ENCODE measurements around the gene EYS.

Gene EYS

GRCh38 chr6:64912966-64913365 is 794.1 kb downstream of the EYS start:
- Histone ChIP-seq H3K9ac (ENCODE audit: low read depth in 1 of 2, low read length in 2 of 2) (no peak overlapping the region), H3K4me3 (ENCODE audit: low read depth in 1 of 2, low read length in 2 of 2) (no peak overlapping the region), H3K36me3 (ENCODE audit: control insufficient read depth in 1 of 2, insufficient read depth in 2 of 2, low read length in 2 of 2) (no peaks in the 10 kb centered on the region), H3K4me1 (ENCODE audit: control insufficient read depth in 1 of 2, insufficient read depth in 2 of 2, low read length in 2 of 2) (no peaks in the 10 kb centered on the region), H3K27me3 (ENCODE audit: control insufficient read depth in 1 of 2, insufficient read depth in 2 of 2, low read length in 2 of 2) (no peaks in the 10 kb centered on the region), H3K27ac (ENCODE audit: low read depth, low read length) (no peak overlapping the region), H3K9me3 (ENCODE audit: control insufficient read depth in 1 of 2, low read length in 2 of 2) (peaks cover 5 to 15% of the 10 kb centered on the region in 2 donors)

- Histone ChIP-seq H3K4me1 (ENCODE audit: control insufficient read depth in 1 of 2, insufficient read depth in 2 of 2, low read length in 2 of 2) (no peaks in the 10 kb centered on the region), H3K27me3 (ENCODE audit: control insufficient read depth in 1 of 2, insufficient read depth in 2 of 2, low read length in 2 of 2) (no peaks in the 10 kb centered on the region)
These were observed 798.9 kb downstream of the EYS start for GRCh38 chr6:64908104-64908503.

GRCh38 chr6:64904616-64905015 is 802.4 kb downstream of the EYS start:
- no peaks in the 10 kb centered on the region for H3K27me3 ChIP-seq (ENCODE audit: control insufficient read depth in 1 of 2, insufficient read depth in 2 of 2, low read length in 2 of 2)
- H3K9me3 ChIP-seq (ENCODE audit: control insufficient read depth in 1 of 2, low read length in 2 of 2), result peaks cover 1 to 6% of the 10 kb centered on the region in 2 donors
- H3K4me1 ChIP-seq (ENCODE audit: control insufficient read depth in 1 of 2, insufficient read depth in 2 of 2, low read length in 2 of 2), result no peaks in the 10 kb centered on the region
- no peak overlapping the region for H3K27ac ChIP-seq (ENCODE audit: low read depth, low read length)
- no peak overlapping the region for H3K4me3 ChIP-seq (ENCODE audit: low read depth in 1 of 2, low read length in 2 of 2)
- H3K36me3 ChIP-seq (ENCODE audit: control insufficient read depth in 1 of 2, insufficient read depth in 2 of 2, low read length in 2 of 2), result no peaks in the 10 kb centered on the region
- H3K9ac ChIP-seq (ENCODE audit: low read depth in 1 of 2, low read length in 2 of 2), result no peak overlapping the region

More at GRCh38 chr6:64908104-64908503, 798.9 kb downstream of the EYS start:
- H3K4me3 ChIP-seq (ENCODE audit: low read depth in 1 of 2, low read length in 2 of 2), result no peak overlapping the region
- H3K36me3 ChIP-seq (ENCODE audit: control insufficient read depth in 1 of 2, insufficient read depth in 2 of 2, low read length in 2 of 2), result no peaks in the 10 kb centered on the region
- H3K9ac ChIP-seq (ENCODE audit: low read depth in 1 of 2, low read length in 2 of 2), result no peak overlapping the region
- no peak overlapping the region for H3K27ac ChIP-seq (ENCODE audit: low read depth, low read length)
- peaks cover 1 to 6% of the 10 kb centered on the region in 2 donors for H3K9me3 ChIP-seq (ENCODE audit: control insufficient read depth in 1 of 2, low read length in 2 of 2)

GRCh38 chr6:64902596-64902995 is 804.4 kb downstream of the EYS start:
- Histone ChIP-seq H3K27me3 (ENCODE audit: control insufficient read depth in 1 of 2, insufficient read depth in 2 of 2, low read length in 2 of 2) (no peaks in the 10 kb centered on the region), H3K9me3 (ENCODE audit: control insufficient read depth in 1 of 2, low read length in 2 of 2) (no peaks in the 10 kb centered on the region), H3K4me1 (ENCODE audit: control insufficient read depth in 1 of 2, insufficient read depth in 2 of 2, low read length in 2 of 2) (no peaks in the 10 kb centered on the region), H3K9ac (ENCODE audit: low read depth in 1 of 2, low read length in 2 of 2) (no peak overlapping the region), H3K4me3 (ENCODE audit: low read depth in 1 of 2, low read length in 2 of 2) (no peak overlapping the region), H3K36me3 (ENCODE audit: control insufficient read depth in 1 of 2, insufficient read depth in 2 of 2, low read length in 2 of 2) (no peaks in the 10 kb centered on the region), H3K27ac (ENCODE audit: low read depth, low read length) (no peak overlapping the region)

GRCh38 chr6:64896939-64897338 is 810.1 kb downstream of the EYS start:
- H3K27me3 ChIP-seq (ENCODE audit: control insufficient read depth in 1 of 2, insufficient read depth in 2 of 2, low read length in 2 of 2), result no peaks in the 10 kb centered on the region
- no peaks in the 10 kb centered on the region for H3K36me3 ChIP-seq (ENCODE audit: control insufficient read depth in 1 of 2, insufficient read depth in 2 of 2, low read length in 2 of 2)
- H3K9ac ChIP-seq (ENCODE audit: low read depth in 1 of 2, low read length in 2 of 2), result no peak overlapping the region
- no peaks in the 10 kb centered on the region for H3K4me1 ChIP-seq (ENCODE audit: control insufficient read depth in 1 of 2, insufficient read depth in 2 of 2, low read length in 2 of 2)
- no peak overlapping the region for H3K4me3 ChIP-seq (ENCODE audit: low read depth in 1 of 2, low read length in 2 of 2)
- H3K9me3 ChIP-seq (ENCODE audit: control insufficient read depth in 1 of 2, low read length in 2 of 2), result no peaks in the 10 kb centered on the region
- no peak overlapping the region for H3K27ac ChIP-seq (ENCODE audit: low read depth, low read length)

GRCh38 chr6:64895945-64896344 is 811.1 kb downstream of the EYS start:
- Histone ChIP-seq H3K36me3 (ENCODE audit: control insufficient read depth in 1 of 2, insufficient read depth in 2 of 2, low read length in 2 of 2) (no peaks in the 10 kb centered on the region), H3K27ac (ENCODE audit: low read depth, low read length) (no peak overlapping the region), H3K4me3 (ENCODE audit: low read depth in 1 of 2, low read length in 2 of 2) (no peak overlapping the region), H3K27me3 (ENCODE audit: control insufficient read depth in 1 of 2, insufficient read depth in 2 of 2, low read length in 2 of 2) (no peaks in the 10 kb centered on the region), H3K9ac (ENCODE audit: low read depth in 1 of 2, low read length in 2 of 2) (no peak overlapping the region), H3K9me3 (ENCODE audit: control insufficient read depth in 1 of 2, low read length in 2 of 2) (no peaks in the 10 kb centered on the region), H3K4me1 (ENCODE audit: control insufficient read depth in 1 of 2, insufficient read depth in 2 of 2, low read length in 2 of 2) (no peaks in the 10 kb centered on the region)

- Histone ChIP-seq H3K9ac (ENCODE audit: low read depth in 1 of 2, low read length in 2 of 2) (no peak overlapping the region), H3K27me3 (ENCODE audit: control insufficient read depth in 1 of 2, insufficient read depth in 2 of 2, low read length in 2 of 2) (no peaks in the 10 kb centered on the region), H3K27ac (ENCODE audit: low read depth, low read length) (no peak overlapping the region), H3K9me3 (ENCODE audit: control insufficient read depth in 1 of 2, low read length in 2 of 2) (peaks cover 0 to 2% of the 10 kb centered on the region in 2 donors), H3K4me1 (ENCODE audit: control insufficient read depth in 1 of 2, insufficient read depth in 2 of 2, low read length in 2 of 2) (no peaks in the 10 kb centered on the region), H3K4me3 (ENCODE audit: low read depth in 1 of 2, low read length in 2 of 2) (no peak overlapping the region), H3K36me3 (ENCODE audit: control insufficient read depth in 1 of 2, insufficient read depth in 2 of 2, low read length in 2 of 2) (no peaks in the 10 kb centered on the region)
These were observed 816.4 kb downstream of the EYS start for GRCh38 chr6:64890609-64891008.

- Histone ChIP-seq H3K27ac (ENCODE audit: low read depth, low read length) (no peak overlapping the region), H3K27me3 (ENCODE audit: control insufficient read depth in 1 of 2, insufficient read depth in 2 of 2, low read length in 2 of 2) (no peaks in the 10 kb centered on the region), H3K4me1 (ENCODE audit: control insufficient read depth in 1 of 2, insufficient read depth in 2 of 2, low read length in 2 of 2) (no peaks in the 10 kb centered on the region), H3K9me3 (ENCODE audit: control insufficient read depth in 1 of 2, low read length in 2 of 2) (peaks cover 0 to 2% of the 10 kb centered on the region in 2 donors), H3K4me3 (ENCODE audit: low read depth in 1 of 2, low read length in 2 of 2) (no peak overlapping the region), H3K9ac (ENCODE audit: low read depth in 1 of 2, low read length in 2 of 2) (no peak overlapping the region), H3K36me3 (ENCODE audit: control insufficient read depth in 1 of 2, insufficient read depth in 2 of 2, low read length in 2 of 2) (no peaks in the 10 kb centered on the region)
These were observed 817.9 kb downstream of the EYS start for GRCh38 chr6:64889144-64889543.

- Histone ChIP-seq H3K9me3 (ENCODE audit: control insufficient read depth in 1 of 2, low read length in 2 of 2) (peaks cover 3 to 11% of the 10 kb centered on the region in 2 donors), H3K27ac (ENCODE audit: low read depth, low read length) (no peak overlapping the region), H3K27me3 (ENCODE audit: control insufficient read depth in 1 of 2, insufficient read depth in 2 of 2, low read length in 2 of 2) (no peaks in the 10 kb centered on the region), H3K9ac (ENCODE audit: low read depth in 1 of 2, low read length in 2 of 2) (no peak overlapping the region), H3K4me1 (ENCODE audit: control insufficient read depth in 1 of 2, insufficient read depth in 2 of 2, low read length in 2 of 2) (no peaks in the 10 kb centered on the region), H3K4me3 (ENCODE audit: low read depth in 1 of 2, low read length in 2 of 2) (no peak overlapping the region), H3K36me3 (ENCODE audit: control insufficient read depth in 1 of 2, insufficient read depth in 2 of 2, low read length in 2 of 2) (no peaks in the 10 kb centered on the region)
These were observed 832.2 kb downstream of the EYS start for GRCh38 chr6:64874776-64875175.

GRCh38 chr6:64872633-64873032 is 834.4 kb downstream of the EYS start:
- no peak overlapping the region for H3K27ac ChIP-seq (ENCODE audit: low read depth, low read length)
- no peaks in the 10 kb centered on the region for H3K4me1 ChIP-seq (ENCODE audit: control insufficient read depth in 1 of 2, insufficient read depth in 2 of 2, low read length in 2 of 2)
- no peak overlapping the region for H3K9ac ChIP-seq (ENCODE audit: low read depth in 1 of 2, low read length in 2 of 2)
- H3K36me3 ChIP-seq (ENCODE audit: control insufficient read depth in 1 of 2, insufficient read depth in 2 of 2, low read length in 2 of 2), result no peaks in the 10 kb centered on the region
- peaks cover 3 to 11% of the 10 kb centered on the region in 2 donors for H3K9me3 ChIP-seq (ENCODE audit: control insufficient read depth in 1 of 2, low read length in 2 of 2)
- H3K4me3 ChIP-seq (ENCODE audit: low read depth in 1 of 2, low read length in 2 of 2), result no peak overlapping the region
- H3K27me3 ChIP-seq (ENCODE audit: control insufficient read depth in 1 of 2, insufficient read depth in 2 of 2, low read length in 2 of 2), result no peaks in the 10 kb centered on the region
